Sigmoid colon (tissue), 3 donors: Measurements from ENCODE around the gene AGTPBP1.

Experiments used
- POLR2A ChIP-seq, 2 donors: fragments of 450-650 bp; IDR thresholded peaks; one replicate each; pipeline ENCODE4 v1.6.1; 2016; ENCODE audit warnings: antibody characterized with exemption in 2 of 2, mild to moderate bottlenecking in 2 of 2, moderate library complexity in 2 of 2
- TF ChIP-seq, protein P1 (sequence below), 4 experiments: fragments of 450-650 bp in 3 of 4; fragments of 200-600 bp in 1 of 4; IDR thresholded peaks; one replicate each; pipeline ENCODE4 v1.5.1; 2016 to 2019; ENCODE audit warnings: antibody characterized with exemption in 4 of 4, mild to moderate bottlenecking in 3 of 4, moderate library complexity in 2 of 4

DNA sequence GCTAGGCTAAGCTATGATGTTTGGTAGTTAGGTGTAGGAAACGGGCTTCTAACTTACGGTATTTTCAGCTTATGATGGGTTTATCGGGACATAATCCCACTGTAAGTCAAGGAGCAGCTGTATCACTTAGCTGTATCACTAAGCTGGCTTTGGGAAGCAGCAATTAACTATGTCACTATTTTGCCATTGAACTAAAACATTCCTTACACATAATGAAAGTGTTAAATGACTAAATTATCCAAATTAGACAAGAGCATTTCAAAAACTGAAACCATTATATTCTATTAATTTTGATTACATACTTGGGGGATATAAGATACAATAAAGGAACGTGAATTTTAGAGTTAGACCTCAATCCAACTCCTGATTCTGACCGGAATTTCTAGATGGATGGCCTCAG is 188.3 kb downstream of the AGTPBP1 start:
- TF ChIP-seq, protein P1, sequence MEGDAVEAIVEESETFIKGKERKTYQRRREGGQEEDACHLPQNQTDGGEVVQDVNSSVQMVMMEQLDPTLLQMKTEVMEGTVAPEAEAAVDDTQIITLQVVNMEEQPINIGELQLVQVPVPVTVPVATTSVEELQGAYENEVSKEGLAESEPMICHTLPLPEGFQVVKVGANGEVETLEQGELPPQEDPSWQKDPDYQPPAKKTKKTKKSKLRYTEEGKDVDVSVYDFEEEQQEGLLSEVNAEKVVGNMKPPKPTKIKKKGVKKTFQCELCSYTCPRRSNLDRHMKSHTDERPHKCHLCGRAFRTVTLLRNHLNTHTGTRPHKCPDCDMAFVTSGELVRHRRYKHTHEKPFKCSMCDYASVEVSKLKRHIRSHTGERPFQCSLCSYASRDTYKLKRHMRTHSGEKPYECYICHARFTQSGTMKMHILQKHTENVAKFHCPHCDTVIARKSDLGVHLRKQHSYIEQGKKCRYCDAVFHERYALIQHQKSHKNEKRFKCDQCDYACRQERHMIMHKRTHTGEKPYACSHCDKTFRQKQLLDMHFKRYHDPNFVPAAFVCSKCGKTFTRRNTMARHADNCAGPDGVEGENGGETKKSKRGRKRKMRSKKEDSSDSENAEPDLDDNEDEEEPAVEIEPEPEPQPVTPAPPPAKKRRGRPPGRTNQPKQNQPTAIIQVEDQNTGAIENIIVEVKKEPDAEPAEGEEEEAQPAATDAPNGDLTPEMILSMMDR (IDR thresholded peaks at IDR 0.05) = no peak
- no peak for TF ChIP-seq POLR2A (IDR thresholded peaks at IDR 0.05)
